SK-N-SH (cell line): ENCODE data around the gene PHGDH.

Experiments used
- CTCF ChIP-seq: fragments of 200-600 bp; sonication (generic); IDR thresholded peaks from 2 replicates; pipeline ENCODE4 v1.6.1; 2017; ENCODE audit warnings: antibody characterized with exemption, mild to moderate bottlenecking, moderate library complexity
- EZH2phosphoT487 ChIP-seq: fragments of 200-600 bp; sonication (generic); IDR thresholded peaks from 2 replicates; pipeline ENCODE4 v1.6.1; 2017; ENCODE audit warnings: low read depth, mixed run types, mild to moderate bottlenecking, antibody characterized with exemption, moderate library complexity, borderline replicate concordance
- NFIC ChIP-seq: IDR thresholded peaks from 2 replicates; pipeline ENCODE4 v1.4.0; 2012; ENCODE audit warnings: borderline replicate concordance
- POLR2AphosphoS5 ChIP-seq: IDR thresholded peaks from 2 replicates; pipeline ENCODE4 v1.6.1; 2012; ENCODE audit warnings: low read depth, low read length
- RFX5 ChIP-seq: IDR thresholded peaks from 2 replicates; pipeline ENCODE4 v1.6.1; 2012; ENCODE audit warnings: mild to moderate bottlenecking, improper control_type of control experiment, low read length
- SMC3 ChIP-seq: IDR thresholded peaks from 2 replicates; pipeline ENCODE4 v1.6.1; 2012; ENCODE audit warnings: low read depth, low read length, improper control_type of control experiment
- TAF1 ChIP-seq: IDR thresholded peaks from 2 replicates; pipeline ENCODE4 v1.6.1; 2012; ENCODE audit warnings: low read depth, mild to moderate bottlenecking, low read length, moderate library complexity, borderline replicate concordance

- TF ChIP-seq CTCF: no peak
- no peak for TF ChIP-seq POLR2AphosphoS5
- no peak for TF ChIP-seq EZH2phosphoT487
- TF ChIP-seq RFX5: no peak
- no peak for TF ChIP-seq NFIC
- no peak for TF ChIP-seq TAF1
- TF ChIP-seq SMC3: no peak
Measured at GRCh38 chr1:119747451-119747850, 35.7 kb downstream of the PHGDH start.
